Panc1 (cell line): Measurements from ENCODE around the gene CDSN.

Experiments
- CTCF ChIP-seq: fragments of 450-650 bp; IDR thresholded peaks from 2 replicates; pipeline ENCODE4 v1.5.1; 2017; ENCODE audit warnings: mild to moderate bottlenecking
- POLR2AphosphoS5 ChIP-seq: IDR thresholded peaks from 2 replicates; pipeline ENCODE4 v1.6.1; 2012; ENCODE audit warnings: mild to moderate bottlenecking, low read depth, low read length, moderate library complexity
- REST ChIP-seq, 2 experiments: IDR thresholded peaks; 2 replicates each; pipeline ENCODE4 v1.6.1; 2011 to 2012; ENCODE audit warnings: low read depth in 2 of 2, control low read depth in 1 of 2, low read length in 1 of 2, mild to moderate bottlenecking in 1 of 2, moderate library complexity in 1 of 2; ENCODE audit not compliant: insufficient read depth in 1 of 2
- SIN3A ChIP-seq: IDR thresholded peaks from 2 replicates; pipeline ENCODE4 v1.6.1; 2012; ENCODE audit warnings: low read depth, mild to moderate bottlenecking, low read length, moderate library complexity, borderline replicate concordance; ENCODE audit not compliant: insufficient read depth

GRCh38 chr6:31131595-31131994 lies 11.3 kb upstream of the CDSN start:
- no peak for TF ChIP-seq CTCF
- TF ChIP-seq SIN3A, result no peak
- no peak for TF ChIP-seq POLR2AphosphoS5
- TF ChIP-seq REST (IDR thresholded peaks at IDR 0.05; ENCODE audit: insufficient read depth in 1 of 2, low read depth in 2 of 2, low read length in 1 of 2), result no peak
